Neural crest cell (in vitro differentiated cells): ENCODE measurements around the gene VIPR2. TPM values are rescaled to one million over a fixed set of nuclear protein-coding genes. Genes with fewer than 3 reads are reported as not detected.
"Not testable (repeated sequence)": the region's sequence is repeated elsewhere in the genome, so short reads cannot be mapped to it uniquely, and the experiment has no call there.

ENCODE experiments used
- DNase-seq: peaks from one replicate; pipeline ENCODE4 v3.0.0; 2021; ENCODE audit warnings: low read depth, mixed read lengths, low spot score
- H3K27ac Mint-ChIP-seq: one replicate; pipeline ENCODE4 v1.8.0; 2021; ENCODE audit warnings: mild to moderate bottlenecking, mixed read lengths; ENCODE audit not compliant: unreplicated experiment
- H3K27me3 Mint-ChIP-seq: 2 replicates; pipeline ENCODE4 v1.8.0; 2021; ENCODE audit warnings: low read depth, mild to moderate bottlenecking, mixed read lengths
- H3K36me3 Mint-ChIP-seq: 2 replicates; pipeline ENCODE4 v1.8.0; 2021; ENCODE audit warnings: low read depth, mild to moderate bottlenecking, mixed read lengths
- H3K4me1 Mint-ChIP-seq: 2 replicates; pipeline ENCODE4 v1.8.0; 2021; ENCODE audit warnings: mixed read lengths
- H3K4me3 Mint-ChIP-seq: one replicate; pipeline ENCODE4 v1.8.0; 2021; ENCODE audit warnings: mild to moderate bottlenecking, mixed read lengths
- H3K9me3 Mint-ChIP-seq: 2 replicates; pipeline ENCODE4 v1.8.0; 2021; ENCODE audit warnings: mixed read lengths
- CTCF ChIP-seq: fragments of 200-600 bp; sonication (generic); conservative IDR thresholded peaks from 2 replicates; pipeline ENCODE4 v1.5.0; 2021; ENCODE audit warnings: antibody characterized with exemption, mild to moderate bottlenecking
- total RNA-seq: library from RNA; stranded (reverse); gene quantifications from 2 replicates; pipeline ENCODE4 v1.2.1, GENCODE V29; 2021

VIPR2 gene
- total RNA-seq, 1 donor from 2014 or later: 0.16 TPM

DNA sequence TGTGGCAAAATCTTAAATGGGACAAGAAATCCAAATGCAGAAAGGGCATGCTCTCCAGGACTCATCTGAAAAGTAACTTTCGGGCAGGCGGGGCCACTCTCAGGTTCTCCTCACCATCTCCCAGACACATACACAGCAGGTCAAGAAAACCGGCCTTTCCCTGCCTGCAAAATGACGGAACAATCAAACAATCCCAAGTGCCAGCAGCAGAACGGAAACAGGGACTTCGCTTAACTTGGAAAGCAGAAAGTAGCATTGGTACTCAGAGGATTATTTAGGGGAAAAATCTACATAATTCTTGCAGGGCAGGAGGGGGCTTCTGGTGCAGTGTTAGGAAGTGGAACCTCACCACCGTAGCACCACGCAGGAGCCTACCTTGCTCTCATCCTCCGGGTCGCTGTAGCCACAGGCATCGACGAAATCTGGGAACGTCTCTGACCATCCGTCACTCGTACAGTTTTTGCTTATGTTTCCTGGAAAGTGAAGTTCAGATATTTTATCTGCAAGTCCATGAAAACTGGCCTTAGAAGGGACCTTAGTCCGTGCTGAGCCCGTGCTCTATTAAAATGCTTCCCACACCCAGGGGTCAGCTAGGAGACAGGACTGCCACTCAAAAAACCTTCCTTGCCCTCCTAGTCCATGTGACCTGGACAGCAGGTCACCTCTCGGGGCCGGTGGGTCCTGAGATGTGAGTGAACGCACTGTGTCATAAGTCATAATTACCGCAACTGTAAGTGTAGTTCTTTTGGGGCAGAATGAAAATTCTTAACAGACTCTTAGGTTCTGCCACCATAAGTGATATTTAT lies 41.1 kb downstream of the VIPR2 start:
- Mint-ChIP-seq H3K4me3 (no peak overlapping the region), H3K9me3 (no peaks in the 10 kb centered on the region), H3K27me3 (no peaks in the 10 kb centered on the region), H3K27ac (no peak overlapping the region), H3K4me1 (peaks cover 4% of the 10 kb centered on the region), H3K36me3 (peaks cover 5% of the 10 kb centered on the region)
- DNase-seq: no peak
- TF ChIP-seq CTCF: no peak

DNA sequence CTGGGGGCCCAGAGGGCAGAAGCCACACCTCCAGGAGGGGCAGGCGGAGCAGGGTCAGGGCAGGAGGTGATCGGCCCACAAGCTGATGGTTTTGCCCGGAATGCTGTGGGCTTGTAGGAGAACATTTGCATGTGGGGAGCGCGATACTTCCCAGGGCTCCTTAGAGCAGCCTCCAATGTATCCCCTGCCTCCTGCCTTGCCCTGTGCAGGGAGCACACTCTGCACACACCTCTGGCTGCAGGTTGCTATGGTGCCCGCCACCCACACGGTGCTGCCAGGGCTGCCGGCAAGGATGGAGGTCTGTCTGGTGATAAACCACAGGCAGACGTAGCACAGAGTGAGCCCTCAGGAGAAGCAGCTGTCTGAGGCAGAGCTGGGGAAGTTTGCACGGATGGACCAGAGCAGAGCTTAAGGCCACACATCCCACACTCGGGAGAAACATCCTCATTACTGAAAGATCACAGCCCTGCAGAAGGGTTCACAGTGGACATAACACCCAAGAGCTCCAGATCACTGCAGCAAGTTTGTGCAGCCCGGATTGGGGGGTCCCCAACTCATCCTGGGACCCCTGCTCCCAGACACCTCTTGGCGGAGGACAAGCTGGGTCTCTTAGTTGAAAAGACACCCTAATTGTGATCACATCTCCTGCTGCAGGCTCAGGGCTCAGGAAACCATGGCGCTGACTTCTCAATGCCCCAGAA lies 41.8 kb downstream of the VIPR2 start:
- no peak for TF ChIP-seq CTCF
- no peak for DNase-seq
- Mint-ChIP-seq H3K27ac (peak overlapping the region; percentile 83), H3K36me3 (peaks cover 5% of the 10 kb centered on the region), H3K9me3 (no peaks in the 10 kb centered on the region), H3K4me3 (no peak overlapping the region), H3K4me1 (peaks cover 4% of the 10 kb centered on the region), H3K27me3 (no peaks in the 10 kb centered on the region)

GRCh38 chr7:159101661-159102091 lies 43.0 kb downstream of the VIPR2 start:
- DNase-seq, H3K4me1 Mint-ChIP-seq, H3K27ac Mint-ChIP-seq: not testable (repeated sequence)

DNA sequence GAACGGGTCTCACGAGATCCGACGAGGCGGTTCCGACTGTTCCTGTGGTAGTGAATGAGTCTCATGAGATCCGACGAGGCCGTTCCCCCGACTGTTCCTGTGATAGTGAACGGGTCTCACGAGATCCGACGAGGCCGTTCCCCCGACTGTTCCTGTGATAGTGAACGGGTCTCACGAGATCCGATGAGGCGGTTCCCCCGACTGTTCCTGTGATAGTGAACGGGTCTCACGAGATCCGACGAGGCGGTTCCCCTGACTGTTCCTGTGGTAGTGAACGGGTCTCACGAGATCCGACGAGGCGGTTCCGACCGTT lies 43.6 kb downstream of the VIPR2 start:
- H3K4me3 Mint-ChIP-seq, H3K4me1 Mint-ChIP-seq, H3K9me3 Mint-ChIP-seq, H3K36me3 Mint-ChIP-seq, H3K27me3 Mint-ChIP-seq, H3K27ac Mint-ChIP-seq, DNase-seq: not testable (repeated sequence)

More at GRCh38 chr7:159101661-159102091, 43.0 kb downstream of the VIPR2 start:
- not testable (repeated sequence) for H3K36me3 Mint-ChIP-seq, H3K27me3 Mint-ChIP-seq, H3K9me3 Mint-ChIP-seq, H3K4me3 Mint-ChIP-seq

DNA sequence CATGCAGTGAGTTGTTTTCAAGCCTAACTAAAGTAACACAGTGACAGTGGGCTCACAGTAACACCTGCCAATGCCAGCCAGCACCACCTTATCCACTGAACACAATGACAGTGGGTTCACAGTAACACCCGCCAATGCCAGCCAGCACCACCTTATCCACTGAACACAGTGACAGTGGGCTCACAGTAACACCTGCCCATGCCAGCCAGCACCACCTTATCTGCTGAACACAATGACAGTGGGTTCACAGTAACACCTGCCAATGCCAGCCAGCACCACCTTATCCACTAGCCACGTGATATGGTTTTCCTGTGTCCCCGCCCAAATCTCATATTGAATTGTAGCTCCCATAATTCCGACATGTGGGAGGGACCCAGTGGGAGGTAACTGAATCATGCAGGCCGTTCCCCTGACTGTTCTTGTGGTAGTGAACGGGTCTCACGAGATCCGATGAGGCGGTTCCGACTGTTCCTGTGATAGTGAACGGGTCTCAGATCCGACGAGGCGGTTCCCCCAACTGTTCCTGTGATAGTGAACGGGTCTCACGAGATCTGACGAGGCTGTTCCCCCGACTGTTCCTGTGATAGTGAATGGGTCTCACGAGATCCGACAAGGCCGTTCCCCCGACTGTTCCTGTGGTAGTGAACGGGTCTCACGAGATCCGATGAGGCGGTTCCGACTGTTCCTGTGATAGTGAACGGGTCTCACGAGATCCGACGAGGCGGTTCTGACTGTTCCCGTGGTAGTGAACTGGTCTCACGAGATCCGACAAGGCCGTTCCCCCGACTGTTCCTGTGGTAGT lies 44.2 kb downstream of the VIPR2 start:
- not testable (repeated sequence) for H3K36me3 Mint-ChIP-seq, H3K4me3 Mint-ChIP-seq, H3K27ac Mint-ChIP-seq, H3K4me1 Mint-ChIP-seq, H3K27me3 Mint-ChIP-seq, DNase-seq, H3K9me3 Mint-ChIP-seq

DNA sequence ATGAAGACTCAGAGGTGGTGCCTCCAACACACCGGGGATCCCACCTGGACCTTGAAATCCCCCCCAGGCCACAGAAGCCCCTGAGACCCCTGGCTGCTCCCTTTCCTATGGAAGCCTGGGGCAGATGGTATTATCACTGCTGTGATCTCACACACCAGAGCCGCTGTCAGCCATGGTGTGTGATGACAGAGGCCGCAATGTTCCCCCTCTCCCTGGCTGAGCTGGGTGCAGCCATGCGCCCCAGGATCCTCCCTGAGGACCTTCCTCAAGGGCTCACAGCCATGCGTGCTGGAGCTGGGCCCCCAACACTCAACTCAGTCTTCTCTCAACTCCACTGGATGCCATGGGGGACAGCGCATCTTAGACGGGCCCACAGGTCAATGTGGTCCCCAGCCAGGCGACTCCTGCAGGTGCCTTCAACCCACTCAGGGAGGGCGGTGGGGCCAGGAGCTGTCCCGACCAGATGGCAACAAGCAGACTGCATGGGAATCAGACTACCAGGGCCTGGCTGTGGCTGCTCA lies 44.9 kb downstream of the VIPR2 start:
- H3K36me3 Mint-ChIP-seq: peaks cover 5% of the 10 kb centered on the region
- no peaks in the 10 kb centered on the region for H3K9me3 Mint-ChIP-seq
- no peak overlapping the region for H3K4me3 Mint-ChIP-seq
- H3K27ac Mint-ChIP-seq: no peak overlapping the region
- H3K27me3 Mint-ChIP-seq: no peaks in the 10 kb centered on the region
- DNase-seq: no peak
- H3K4me1 Mint-ChIP-seq: no peaks in the 10 kb centered on the region
- no peak for TF ChIP-seq CTCF
